ENCODE measurements around the gene RHO. TPM values are rescaled to one million over a fixed set of nuclear protein-coding genes. Genes with fewer than 3 reads are reported as not detected.

Gene RHO
- polyA plus RNA-seq, 1 donor (not counting 4 experiments of a cell fraction or from before 2014, with no cell fraction given): not detected

GRCh38 chr3:129558081-129558771 is 29.8 kb downstream of the RHO start:
- Histone ChIP-seq H3K9me3 (ENCODE audit: control insufficient read depth, low read depth, low read length) (no peaks in the 10 kb centered on the region), H4K20me1 (ENCODE audit: control insufficient read depth, extremely low read depth, insufficient read depth, low read length) (no peaks in the 10 kb centered on the region), H3K27ac (ENCODE audit: control insufficient read depth, insufficient read depth, low read length) (no peak overlapping the region), H2AFZ (ENCODE audit: control insufficient read depth, low read length) (no peak overlapping the region), H3K4me1 (ENCODE audit: control insufficient read depth, extremely low read depth, insufficient read depth, low read length) (no peaks in the 10 kb centered on the region), H3K36me3 (ENCODE audit: control insufficient read depth in 2 of 2, extremely low read depth in 1 of 2, insufficient read depth in 2 of 2, low read length in 2 of 2) (no peaks in the 10 kb centered on the region), H3K9ac (ENCODE audit: control insufficient read depth, extremely low read depth, insufficient read depth, low read length) (no peak overlapping the region), H3K27me3 (ENCODE audit: control insufficient read depth, extremely low read depth, insufficient read depth, low read length) (peaks cover 3% of the 10 kb centered on the region), H3K79me2 (ENCODE audit: control insufficient read depth, insufficient read depth, low read length) (no peaks in the 10 kb centered on the region), H3K9me1 (ENCODE audit: control insufficient read depth, extremely low read depth, insufficient read depth, low read length) (no peaks in the 10 kb centered on the region), H3K4me2 (ENCODE audit: control insufficient read depth, extremely low read depth, insufficient read depth, low read depth, low read length) (no peak overlapping the region), H3K4me3 (ENCODE audit: control insufficient read depth in 2 of 3, extremely low read depth in 1 of 3, insufficient read depth in 2 of 3, low read depth in 1 of 3, low read length in 3 of 3) (no peak overlapping the region)
- FAIRE-seq (no peak), DNase-seq (ENCODE audit: low read depth, low spot score) (no peak)
- dilution Hi-C loops (cut with MboI; ENCODE audit: extremely low pct_ligation_motif_present, low sequenced_read_pairs): no loop called here
- TF ChIP-seq EZH2 (IDR thresholded peaks at IDR 0.05; ENCODE audit: low read length) (no peak), CTCF (optimal IDR thresholded peaks at IDR 0.05 in 1 of 3, IDR thresholded peaks at IDR 0.05 in 1 of 3, conservative IDR thresholded peaks at IDR 0.05 in 1 of 3; ENCODE audit: extremely low read depth in 1 of 3, insufficient read depth in 2 of 3, low read length in 3 of 3) (no peak)

- dilution Hi-C loops (cut with MboI; ENCODE audit: extremely low pct_ligation_motif_present, low sequenced_read_pairs): no loop called here
- no peak for TF ChIP-seq CTCF (optimal IDR thresholded peaks at IDR 0.05 in 1 of 3, IDR thresholded peaks at IDR 0.05 in 1 of 3, conservative IDR thresholded peaks at IDR 0.05 in 1 of 3; ENCODE audit: extremely low read depth in 1 of 3, insufficient read depth in 2 of 3, low read length in 3 of 3)
- no peak for TF ChIP-seq EZH2 (IDR thresholded peaks at IDR 0.05; ENCODE audit: low read length)
- no peak overlapping the region for H3K4me3 ChIP-seq (ENCODE audit: control insufficient read depth in 2 of 3, extremely low read depth in 1 of 3, insufficient read depth in 2 of 3, low read depth in 1 of 3, low read length in 3 of 3)
- H3K27me3 ChIP-seq (ENCODE audit: control insufficient read depth, extremely low read depth, insufficient read depth, low read length): peaks cover 3% of the 10 kb centered on the region
- H3K4me1 ChIP-seq (ENCODE audit: control insufficient read depth, extremely low read depth, insufficient read depth, low read length): no peaks in the 10 kb centered on the region
- FAIRE-seq (no peak), DNase-seq (ENCODE audit: low read depth, low spot score) (no peak)
- H4K20me1 ChIP-seq (ENCODE audit: control insufficient read depth, extremely low read depth, insufficient read depth, low read length): no peaks in the 10 kb centered on the region
- H3K9me3 ChIP-seq (ENCODE audit: control insufficient read depth, low read depth, low read length): no peaks in the 10 kb centered on the region
- no peak overlapping the region for H3K27ac ChIP-seq (ENCODE audit: control insufficient read depth, insufficient read depth, low read length)
- H3K36me3 ChIP-seq (ENCODE audit: control insufficient read depth in 2 of 2, extremely low read depth in 1 of 2, insufficient read depth in 2 of 2, low read length in 2 of 2): no peaks in the 10 kb centered on the region
- no peaks in the 10 kb centered on the region for H3K79me2 ChIP-seq (ENCODE audit: control insufficient read depth, insufficient read depth, low read length)
- no peak overlapping the region for H2AFZ ChIP-seq (ENCODE audit: control insufficient read depth, low read length)
- H3K4me2 ChIP-seq (ENCODE audit: control insufficient read depth, extremely low read depth, insufficient read depth, low read depth, low read length): no peak overlapping the region
- H3K9ac ChIP-seq (ENCODE audit: control insufficient read depth, extremely low read depth, insufficient read depth, low read length): no peak overlapping the region
- no peaks in the 10 kb centered on the region for H3K9me1 ChIP-seq (ENCODE audit: control insufficient read depth, extremely low read depth, insufficient read depth, low read length)
These were observed 30.5 kb downstream of the RHO start for GRCh38 chr3:129558772-129559564.
